Stimulated activated CD4-positive, alpha-beta T cell treated with anti-CD3 and anti-CD28 coated beads, Interleukin-2, amount 100 ng/mL, for 4 hours (primary cell): ENCODE data around the gene HOXC13.

Source experiments
- DNase-seq: peaks from one replicate; pipeline ENCODE4 v3.0.0-alpha.2; 2020; ENCODE audit warnings: low read depth

Gene HOXC13

GRCh38 chr12:53955036-53955775 is 16.6 kb downstream of the HOXC13 start:
- no peak for DNase-seq

- DNase-seq: no peak
Measured at GRCh38 chr12:53955776-53956250, 17.2 kb downstream of the HOXC13 start.

GRCh38 chr12:53956251-53956887 is 17.7 kb downstream of the HOXC13 start:
- no peak for DNase-seq

GRCh38 chr12:53956914-53957536 is 18.4 kb downstream of the HOXC13 start:
- no peak for DNase-seq

- DNase-seq: no peak
Measured at GRCh38 chr12:53958128-53958527, 19.5 kb downstream of the HOXC13 start.

GRCh38 chr12:53959314-53959713 is 20.7 kb downstream of the HOXC13 start:
- DNase-seq: no peak

GRCh38 chr12:53960187-53961024 is 21.8 kb downstream of the HOXC13 start:
- DNase-seq: no peak

GRCh38 chr12:53961025-53961761 is 22.6 kb downstream of the HOXC13 start:
- DNase-seq: no peak

- no peak for DNase-seq
Measured at GRCh38 chr12:53963005-53963404, 24.4 kb downstream of the HOXC13 start.

GRCh38 chr12:53963434-53964314 is 25.0 kb downstream of the HOXC13 start:
- no peak for DNase-seq

- no peak for DNase-seq
Measured at GRCh38 chr12:53964315-53964713, 25.7 kb downstream of the HOXC13 start.

GRCh38 chr12:53965281-53966084 is 26.9 kb downstream of the HOXC13 start:
- no peak for DNase-seq

GRCh38 chr12:53966085-53966384 is 27.4 kb downstream of the HOXC13 start:
- DNase-seq: no peak

- DNase-seq: no peak
Measured at GRCh38 chr12:53966385-53967133, 27.9 kb downstream of the HOXC13 start.

- DNase-seq: no peak
Measured at GRCh38 chr12:53967421-53967925, 28.8 kb downstream of the HOXC13 start.

GRCh38 chr12:53968214-53969127 is 29.8 kb downstream of the HOXC13 start:
- DNase-seq: no peak

- no peak for DNase-seq
Measured at GRCh38 chr12:53969588-53970259, 31.1 kb downstream of the HOXC13 start.
